Endothelial cell (in vitro differentiated cells): Measurements from ENCODE around the gene ZYX. TPM values are rescaled to one million over a fixed set of nuclear protein-coding genes. Genes with fewer than 3 reads are reported as not detected.

Source experiments
- DNase-seq: peaks from one replicate; pipeline ENCODE4 v3.0.0; 2021; ENCODE audit warnings: low spot score
- H3K27ac Mint-ChIP-seq: one replicate; pipeline ENCODE4 v1.8.0; 2021; ENCODE audit warnings: mixed read lengths, inconsistent platforms; ENCODE audit not compliant: unreplicated experiment
- H3K27me3 Mint-ChIP-seq: one replicate; pipeline ENCODE4 v1.8.0; 2021; ENCODE audit warnings: mild to moderate bottlenecking, moderate library complexity, mixed read lengths, inconsistent platforms; ENCODE audit not compliant: unreplicated experiment
- H3K36me3 Mint-ChIP-seq: one replicate; pipeline ENCODE4 v1.8.0; 2021; ENCODE audit warnings: mild to moderate bottlenecking, low read depth, mixed read lengths, inconsistent platforms; ENCODE audit not compliant: unreplicated experiment
- H3K4me1 Mint-ChIP-seq: one replicate; pipeline ENCODE4 v1.8.0; 2021; ENCODE audit warnings: mild to moderate bottlenecking, mixed read lengths, inconsistent platforms; ENCODE audit not compliant: unreplicated experiment
- H3K4me3 Mint-ChIP-seq: one replicate; pipeline ENCODE4 v1.8.0; 2021; ENCODE audit warnings: mild to moderate bottlenecking, mixed read lengths, inconsistent platforms; ENCODE audit not compliant: unreplicated experiment
- H3K9me3 Mint-ChIP-seq: one replicate; pipeline ENCODE4 v1.8.0; 2021; ENCODE audit warnings: mixed read lengths, inconsistent platforms; ENCODE audit not compliant: unreplicated experiment
- CTCF ChIP-seq: fragments of 200-600 bp; sonication (generic); IDR thresholded peaks from one replicate; pipeline ENCODE4 v1.5.0; 2021; ENCODE audit warnings: antibody characterized with exemption; ENCODE audit not compliant: unreplicated experiment
- total RNA-seq: library from RNA; stranded (reverse); fragmentation: NEBNext Ultra II Directional; extraction: Animal tissue kit (Norgen Biotek cat#: 25700); gene quantifications from one replicate; pipeline ENCODE4 v1.2.1, GENCODE V29; 2021; ENCODE audit not compliant: unreplicated experiment

The ZYX gene
- total RNA-seq, 1 donor from 2014 or later, result 237 TPM

GRCh38 chr7:143368387-143368786 lies 12.8 kb upstream of the ZYX start:
- H3K9me3 Mint-ChIP-seq, result no peaks in the 10 kb centered on the region
- H3K4me3 Mint-ChIP-seq, result no peak overlapping the region
- DNase-seq, result no peak
- H3K4me1 Mint-ChIP-seq, result peaks cover 20% of the 10 kb centered on the region
- no peaks in the 10 kb centered on the region for H3K36me3 Mint-ChIP-seq
- TF ChIP-seq CTCF, result no peak
- H3K27me3 Mint-ChIP-seq, result peaks cover 5% of the 10 kb centered on the region
- H3K27ac Mint-ChIP-seq, result no peak overlapping the region

- H3K4me3 Mint-ChIP-seq, result no peak overlapping the region
- TF ChIP-seq CTCF, result no peak
- DNase-seq, result no peak
Measured at GRCh38 chr7:143369678-143370651, 11.2 kb upstream of the ZYX start.

GRCh38 chr7:143372070-143372469 lies 9.1 kb upstream of the ZYX start:
- no peak for TF ChIP-seq CTCF
- H3K4me3 Mint-ChIP-seq, result no peak overlapping the region
- no peak for DNase-seq
- H3K36me3 Mint-ChIP-seq, result no peaks in the 10 kb centered on the region
- no peak overlapping the region for H3K27ac Mint-ChIP-seq
- H3K9me3 Mint-ChIP-seq, result no peaks in the 10 kb centered on the region
- H3K27me3 Mint-ChIP-seq, result peaks cover 5% of the 10 kb centered on the region
- H3K4me1 Mint-ChIP-seq, result peaks cover 28% of the 10 kb centered on the region

More at GRCh38 chr7:143369678-143370651, 11.2 kb upstream of the ZYX start:
- Mint-ChIP-seq H3K9me3 (no peaks in the 10 kb centered on the region), H3K27me3 (peaks cover 6% of the 10 kb centered on the region), H3K27ac (no peak overlapping the region), H3K4me1 (peaks cover 20% of the 10 kb centered on the region), H3K36me3 (no peaks in the 10 kb centered on the region)

- no peak overlapping the region for H3K27ac Mint-ChIP-seq
- TF ChIP-seq CTCF, result no peak
- H3K36me3 Mint-ChIP-seq, result no peaks in the 10 kb centered on the region
- peaks cover 7% of the 10 kb centered on the region for H3K27me3 Mint-ChIP-seq
- no peaks in the 10 kb centered on the region for H3K9me3 Mint-ChIP-seq
- H3K4me3 Mint-ChIP-seq, result no peak overlapping the region
- DNase-seq, result no peak
- H3K4me1 Mint-ChIP-seq, result peaks cover 30% of the 10 kb centered on the region
Measured at GRCh38 chr7:143373255-143373794, 7.8 kb upstream of the ZYX start.

- Mint-ChIP-seq H3K27ac (no peak overlapping the region), H3K36me3 (peaks cover 2% of the 10 kb centered on the region)
Measured at GRCh38 chr7:143374561-143374960, 6.6 kb upstream of the ZYX start.

More at GRCh38 chr7:143374561-143374960, 6.6 kb upstream of the ZYX start:
- Mint-ChIP-seq H3K4me3 (peak overlapping the region; percentile 35), H3K4me1 (peaks cover 39% of the 10 kb centered on the region), H3K9me3 (no peaks in the 10 kb centered on the region), H3K27me3 (peaks cover 10% of the 10 kb centered on the region)
- no peak for DNase-seq
- TF ChIP-seq CTCF, result no peak
